Kidney (tissue), 14 donors: ENCODE results near the gene LINGO1. TPM values are rescaled to one million over a fixed set of nuclear protein-coding genes. Genes with fewer than 3 reads are reported as not detected.

ENCODE experiments used
- DNase-seq, 5 donors: peaks; one replicate each; pipeline ENCODE4 v3.0.0-alpha.2; 2013 to 2020
- FAIRE-seq: peaks from 2 replicates; lab custom pipeline; 2012; peaks lifted over from hg19 to GRCh38; lab: Jason Lieb, UNC
- H3K27ac ChIP-seq, 2 donors: one replicate each; pipeline ENCODE4 v1.7.0; 2013; ENCODE audit warnings: low read depth in 2 of 2, low read length in 2 of 2, inconsistent platforms in 1 of 2
- H3K27me3 ChIP-seq: one replicate; pipeline ENCODE4 v1.7.1; 2013; ENCODE audit warnings: low read length, inconsistent platforms; ENCODE audit not compliant: control insufficient read depth, insufficient read depth
- H3K36me3 ChIP-seq, 3 donors: one replicate each; pipeline versions ENCODE4 v1.7.0 to v1.7.1; 2013; ENCODE audit warnings: low read length in 3 of 3, control low read depth in 1 of 3, inconsistent platforms in 1 of 3; ENCODE audit not compliant: insufficient read depth in 3 of 3, control insufficient read depth in 2 of 3
- H3K4me1 ChIP-seq, 3 donors: one replicate each; pipeline versions ENCODE4 v1.7.0 to v1.7.1; 2013; ENCODE audit warnings: low read length in 3 of 3, inconsistent platforms in 1 of 3, low read depth in 1 of 3; ENCODE audit not compliant: control insufficient read depth in 2 of 3, insufficient read depth in 2 of 3
- H3K4me3 ChIP-seq, 3 donors: one replicate each; pipeline versions ENCODE4 v1.7.0 to v1.8.1; 2013; ENCODE audit warnings: low read length in 3 of 3, control low read depth in 1 of 3, inconsistent platforms in 1 of 3
- H3K9ac ChIP-seq, 3 donors: one replicate each; pipeline versions ENCODE4 v1.7.0 to v1.7.1; 2013; ENCODE audit warnings: low read length in 3 of 3, control low read depth in 1 of 3, inconsistent platforms in 1 of 3
- H3K9me3 ChIP-seq, 3 donors: one replicate each; pipeline versions ENCODE4 v1.7.0 to v1.7.1; 2013; ENCODE audit warnings: low read length in 3 of 3, control low read depth in 1 of 3, inconsistent platforms in 1 of 3; ENCODE audit not compliant: control insufficient read depth in 2 of 3, insufficient read depth in 1 of 3
- CTCF ChIP-seq: IDR thresholded peaks from 3 replicates; pipeline ENCODE4 v1.5.1; 2012; ENCODE audit warnings: mild to moderate bottlenecking, moderate library complexity, borderline replicate concordance; ENCODE audit not compliant: insufficient read depth; ENCODE audit errors: extremely low read depth
- intact Hi-C: fragments of 100-400 bp; cut with DNase I; formaldehyde crosslinking; loops from one replicate; pipeline ENCODE4 v1.11.1; 2022
- polyA plus RNA-seq: library from polyadenylated mRNA; stranded (reverse); fragments of 350-450 nt; fragmentation: Illumina TruSeq; extraction: RNeasy Lipid Tissue Mini Kit (QIAGEN cat#74804); gene quantifications from one replicate; pipeline ENCODE4 v1.2.3, GENCODE V29; 2014; ENCODE audit warnings: low read depth, low replicate concordance; ENCODE audit not compliant: insufficient read depth
- total RNA-seq: library from RNA; stranded (reverse); fragmentation: NEBNext Ultra II Directional; extraction: Animal tissue kit (Norgen Biotek cat#: 25700); gene quantifications from one replicate; pipeline ENCODE4 v1.2.1, GENCODE V29; 2021
- donor health status: control.
- donor health status: control.
- donor health status: control.
- donor health status: control.
- donor health status: control.
- donor health status: DM: yes; HTN: yes; CAD: no.
- donor health status: Normal renal cell carcinoma (clear cell type).

The LINGO1 gene
- total and polyA plus RNA-seq, 2 donors from 2014 or later: 3.9 to 6.8 TPM

- peak in 1 of 5 donors; percentile 45 for DNase-seq
- Histone ChIP-seq H3K4me1 (peaks cover 0 to 4% (median 2%) of the 10 kb centered on the region in 3 donors), H3K36me3 (no peaks in the 10 kb centered on the region), H3K27me3 (no peaks in the 10 kb centered on the region), H3K4me3 (no peak overlapping the region), H3K9me3 (no peaks in the 10 kb centered on the region), H3K9ac (no peak overlapping the region), H3K27ac (no peak overlapping the region)
- TF ChIP-seq CTCF: no peak
- no peak for FAIRE-seq
- intact Hi-C loops: no loop called here
Observed at GRCh38 chr15:77566092-77566491, 66.6 kb downstream of the LINGO1 start.

GRCh38 chr15:77565378-77565915 lies 67.3 kb downstream of the LINGO1 start:
- no peak overlapping the region for H3K27ac ChIP-seq
- H3K9me3 ChIP-seq: no peaks in the 10 kb centered on the region
- intact Hi-C loops: no loop called here
- peaks cover 0 to 4% (median 2%) of the 10 kb centered on the region in 3 donors for H3K4me1 ChIP-seq
- no peak overlapping the region for H3K4me3 ChIP-seq
- no peaks in the 10 kb centered on the region for H3K36me3 ChIP-seq
- no peak overlapping the region for H3K9ac ChIP-seq
- TF ChIP-seq CTCF: no peak
- no peak for FAIRE-seq
- peak in 1 of 5 donors; percentile 47 for DNase-seq
- H3K27me3 ChIP-seq: no peaks in the 10 kb centered on the region

DNA sequence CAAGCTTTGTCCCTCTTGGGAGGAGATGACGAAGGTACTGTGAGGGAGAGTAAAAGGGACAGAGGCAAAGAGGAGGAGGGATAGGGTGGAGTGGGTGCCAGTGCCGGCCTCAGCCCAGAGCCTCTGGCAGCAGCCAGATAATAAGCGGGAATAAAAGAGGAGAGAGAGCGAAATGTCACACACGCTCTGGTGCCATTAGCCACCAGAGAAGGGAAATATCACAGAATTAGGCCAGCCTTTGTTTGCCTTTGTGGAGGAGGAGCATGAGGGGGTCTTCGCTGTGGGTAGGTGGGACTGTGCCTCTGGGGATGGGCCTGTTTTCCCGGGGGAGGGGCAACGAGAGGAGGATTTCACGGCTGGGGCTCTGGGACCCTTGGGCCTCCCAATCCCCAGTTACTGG lies 67.8 kb downstream of the LINGO1 start:
- TF ChIP-seq CTCF: no peak
- Histone ChIP-seq H3K27me3 (no peaks in the 10 kb centered on the region), H3K9ac (no peak overlapping the region), H3K27ac (no peak overlapping the region), H3K9me3 (no peaks in the 10 kb centered on the region), H3K4me3 (no peak overlapping the region), H3K36me3 (no peaks in the 10 kb centered on the region), H3K4me1 (peaks cover 0 to 4% (median 2%) of the 10 kb centered on the region in 3 donors)
- DNase-seq (no peak), FAIRE-seq (no peak)
- intact Hi-C loops: no loop called here

DNA sequence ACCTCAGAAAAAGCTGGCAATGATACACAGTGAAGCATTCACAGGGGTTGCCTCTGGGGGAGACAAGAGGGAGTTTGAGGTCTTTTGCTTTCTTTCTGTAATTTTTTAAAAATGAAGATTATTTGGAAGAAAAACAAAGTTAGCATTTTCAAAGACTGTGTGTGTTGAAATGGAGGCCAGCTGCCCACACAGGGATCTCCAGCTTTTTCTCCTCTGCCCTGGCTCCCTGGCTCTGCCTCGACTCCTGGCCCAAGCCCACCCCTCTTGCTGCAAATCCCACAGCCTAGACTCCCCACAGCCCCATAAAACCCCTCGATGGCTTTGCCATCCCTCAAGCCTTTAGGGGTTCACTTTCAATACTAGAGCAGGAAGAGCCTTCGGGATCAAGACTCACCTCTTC lies 68.4 kb downstream of the LINGO1 start:
- DNase-seq: no peak
- H3K27me3 ChIP-seq: no peaks in the 10 kb centered on the region
- no peak overlapping the region for H3K27ac ChIP-seq
- no peak for TF ChIP-seq CTCF
- no peaks in the 10 kb centered on the region for H3K4me1 ChIP-seq
- H3K36me3 ChIP-seq: no peaks in the 10 kb centered on the region
- H3K9ac ChIP-seq: no peak overlapping the region
- no peaks in the 10 kb centered on the region for H3K9me3 ChIP-seq
- intact Hi-C loops: no loop called here
- FAIRE-seq: no peak
- no peak overlapping the region for H3K4me3 ChIP-seq
